ENCODE measurements around the gene RASL10A. TPM values are rescaled to one million over a fixed set of nuclear protein-coding genes. Genes with fewer than 3 reads are reported as not detected.

RASL10A gene
- total RNA-seq, 1 experiment from 2014 or later, result 0.82 TPM

DNA sequence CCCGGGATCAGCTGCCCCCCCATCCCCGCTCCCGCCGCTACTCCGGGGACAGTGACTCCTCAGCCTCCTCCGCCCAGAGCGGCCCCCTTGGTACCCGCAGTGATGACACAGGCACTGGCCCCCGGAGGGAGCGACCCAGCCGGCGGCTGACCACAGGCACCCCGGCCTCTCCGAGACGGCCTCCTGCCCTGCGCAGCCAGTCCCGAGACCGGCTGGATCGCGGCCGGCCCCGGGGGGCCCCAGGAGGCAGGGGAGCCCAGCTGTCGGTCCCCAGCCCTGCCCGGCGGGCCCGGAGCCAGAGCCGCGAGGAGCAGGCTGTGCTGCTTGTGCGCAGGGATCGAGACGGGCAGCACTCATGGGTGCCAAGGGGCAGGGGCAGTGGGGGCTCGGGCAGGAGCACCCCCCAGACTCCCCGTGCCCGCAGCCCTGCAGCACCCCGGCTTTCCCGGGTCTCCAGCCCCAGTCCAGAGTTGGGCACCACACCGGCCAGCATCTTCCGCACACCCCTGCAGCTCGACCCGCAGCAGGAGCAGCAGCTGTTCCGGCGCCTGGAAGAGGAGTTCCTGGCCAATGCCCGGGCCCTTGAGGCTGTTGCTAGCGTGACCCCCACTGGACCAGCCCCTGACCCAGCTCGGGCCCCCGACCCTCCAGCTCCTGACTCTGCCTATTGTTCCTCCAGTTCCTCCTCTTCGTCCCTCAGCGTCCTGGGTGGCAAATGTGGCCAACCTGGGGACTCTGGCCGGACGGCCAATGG is 3.9 kb downstream of the RASL10A start:
- H3K4me1 Mint-ChIP-seq (ENCODE audit: insufficient read depth, unreplicated experiment), result peaks cover 26% of the 10 kb centered on the region

DNA sequence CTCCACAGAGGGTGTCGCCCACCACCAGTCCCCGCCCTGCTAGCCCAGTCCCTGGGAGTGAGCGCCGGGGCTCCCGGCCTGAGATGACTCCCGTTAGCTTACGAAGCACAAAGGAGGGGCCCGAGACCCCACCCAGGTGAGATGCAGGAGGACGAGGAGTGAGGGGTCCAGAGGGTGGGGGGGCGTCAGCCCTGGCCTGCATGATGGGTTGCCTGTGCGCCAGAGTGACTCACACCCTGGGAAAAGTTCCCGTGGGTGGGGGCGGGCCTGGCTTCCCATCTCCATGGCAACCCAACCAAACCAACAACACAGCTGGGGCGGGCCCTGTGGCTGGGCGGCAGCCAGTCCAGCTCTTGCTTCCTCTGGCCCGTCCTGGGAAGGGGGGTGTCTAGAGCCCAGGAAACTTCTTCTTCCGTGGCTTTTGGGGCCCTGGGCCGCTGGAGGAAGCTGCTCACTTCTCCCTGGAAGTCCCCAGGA is 4.6 kb downstream of the RASL10A start:
- Mint-ChIP-seq H3K4me1 (ENCODE audit: insufficient read depth, unreplicated experiment) (peaks cover 26% of the 10 kb centered on the region), H3K4me3 (ENCODE audit: unreplicated experiment) (no peak overlapping the region), H3K9me3 (ENCODE audit: unreplicated experiment) (no peaks in the 10 kb centered on the region), H3K27me3 (ENCODE audit: insufficient read depth, unreplicated experiment) (peaks cover 15% of the 10 kb centered on the region), H3K36me3 (ENCODE audit: insufficient read depth, unreplicated experiment) (peaks cover 10% of the 10 kb centered on the region), H3K27ac (ENCODE audit: low read depth, unreplicated experiment) (peak overlapping the region; percentile 95)
- POLR2A ChIA-PET, result interaction anchor here (0.7 to 1.4 kb wide), 5 partner anchors 10 to 712 kb away, joined by 3 to 4 read pairs (median 3); no protein-coding TSS in a partner anchor
- intact Hi-C loops (cut with micrococcal nuclease), result no loop called here
- peak; percentile 97 for DNase-seq (ENCODE audit: unreplicated experiment)
- TF ChIP-seq CTCF (IDR thresholded peaks at IDR 0.05; ENCODE audit: unreplicated experiment), result no peak
- CTCF ChIA-PET, result interaction anchor here (0.5 kb wide), 1 partner anchor 758 kb away, joined by 3 read pairs; no protein-coding TSS in a partner anchor
- no TSS peak for BruUV-seq (replicated peaks)

More for the DNA sequence above, 3.9 kb downstream of the RASL10A start:
- no peak for DNase-seq (ENCODE audit: unreplicated experiment)
- Mint-ChIP-seq H3K9me3 (ENCODE audit: unreplicated experiment) (no peaks in the 10 kb centered on the region), H3K27me3 (ENCODE audit: insufficient read depth, unreplicated experiment) (peaks cover 22% of the 10 kb centered on the region), H3K4me3 (ENCODE audit: unreplicated experiment) (no peak overlapping the region), H3K27ac (ENCODE audit: low read depth, unreplicated experiment) (peak overlapping the region; percentile 95), H3K36me3 (ENCODE audit: insufficient read depth, unreplicated experiment) (peaks cover 10% of the 10 kb centered on the region)
- CTCF ChIA-PET, result no interaction called here
- no TSS peak for BruUV-seq (replicated peaks)
- TF ChIP-seq CTCF (IDR thresholded peaks at IDR 0.05; ENCODE audit: unreplicated experiment), result no peak
- POLR2A ChIA-PET, result interaction anchor here (0.9 to 1.4 kb wide), 2 partner anchors 9 to 42 kb away, joined by 4 read pairs; no protein-coding TSS in a partner anchor
- intact Hi-C loops (cut with micrococcal nuclease), result no loop called here

- Mint-ChIP-seq H3K27me3 (ENCODE audit: insufficient read depth, unreplicated experiment) (peaks cover 15% of the 10 kb centered on the region), H3K36me3 (ENCODE audit: insufficient read depth, unreplicated experiment) (peaks cover 10% of the 10 kb centered on the region), H3K9me3 (ENCODE audit: unreplicated experiment) (no peaks in the 10 kb centered on the region), H3K4me1 (ENCODE audit: insufficient read depth, unreplicated experiment) (peaks cover 26% of the 10 kb centered on the region), H3K4me3 (ENCODE audit: unreplicated experiment) (no peak overlapping the region), H3K27ac (ENCODE audit: low read depth, unreplicated experiment) (peak overlapping the region; percentile 95)
- intact Hi-C loops (cut with micrococcal nuclease), result no loop called here
- CTCF ChIA-PET, result interaction anchor here (0.5 kb wide), 1 partner anchor 759 kb away, joined by 3 read pairs; no protein-coding TSS in a partner anchor
- BruUV-seq (replicated peaks), result no TSS peak
- no peak for TF ChIP-seq CTCF (IDR thresholded peaks at IDR 0.05; ENCODE audit: unreplicated experiment)
- DNase-seq (ENCODE audit: unreplicated experiment), result no peak
- POLR2A ChIA-PET, result interaction anchor here (0.7 to 1.4 kb wide), 6 partner anchors 10 to 713 kb away, joined by 3 to 4 read pairs (median 3); no protein-coding TSS in a partner anchor
Observed at GRCh38 chr22:29310065-29310862, 5.2 kb downstream of the RASL10A start.
